DND-41 (cell line): ENCODE data around the gene CERS6.

Experiments used
- EZH2 ChIP-seq: IDR thresholded peaks from 3 replicates; pipeline ENCODE4 v1.6.1; 2012; ENCODE audit warnings: borderline replicate concordance, low read depth, mild to moderate bottlenecking, moderate library complexity, low read length, inconsistent platforms; ENCODE audit not compliant: severe bottlenecking
- TF ChIP-seq, protein P1 (sequence below): IDR thresholded peaks from 2 replicates; pipeline ENCODE4 v1.5.1; 2012; ENCODE audit warnings: borderline replicate concordance, low read length, moderate library complexity, mild to moderate bottlenecking; ENCODE audit not compliant: poor library complexity, severe bottlenecking; ENCODE audit errors: extremely low read depth

DNA sequence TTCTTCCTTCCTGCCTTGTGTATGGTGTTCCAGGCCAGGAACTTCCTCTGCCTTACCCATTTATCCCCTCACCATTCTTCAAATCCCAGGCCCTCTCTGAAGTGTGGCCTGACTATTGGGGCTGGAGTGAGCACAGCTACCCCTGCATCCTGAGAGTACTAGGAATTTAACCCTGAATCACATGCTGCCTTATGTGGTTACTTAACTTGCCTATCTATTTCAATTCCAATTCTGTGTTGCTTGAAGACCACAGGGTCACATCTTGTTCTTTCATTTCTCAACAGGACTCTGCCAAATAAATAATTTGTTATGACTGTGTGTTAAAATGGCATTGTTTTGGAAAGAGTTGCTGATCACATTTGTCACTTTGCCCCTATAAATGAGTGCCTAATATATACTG lies 108.6 kb downstream of the CERS6 start:
- TF ChIP-seq EZH2 = no peak
- TF ChIP-seq, protein P1, sequence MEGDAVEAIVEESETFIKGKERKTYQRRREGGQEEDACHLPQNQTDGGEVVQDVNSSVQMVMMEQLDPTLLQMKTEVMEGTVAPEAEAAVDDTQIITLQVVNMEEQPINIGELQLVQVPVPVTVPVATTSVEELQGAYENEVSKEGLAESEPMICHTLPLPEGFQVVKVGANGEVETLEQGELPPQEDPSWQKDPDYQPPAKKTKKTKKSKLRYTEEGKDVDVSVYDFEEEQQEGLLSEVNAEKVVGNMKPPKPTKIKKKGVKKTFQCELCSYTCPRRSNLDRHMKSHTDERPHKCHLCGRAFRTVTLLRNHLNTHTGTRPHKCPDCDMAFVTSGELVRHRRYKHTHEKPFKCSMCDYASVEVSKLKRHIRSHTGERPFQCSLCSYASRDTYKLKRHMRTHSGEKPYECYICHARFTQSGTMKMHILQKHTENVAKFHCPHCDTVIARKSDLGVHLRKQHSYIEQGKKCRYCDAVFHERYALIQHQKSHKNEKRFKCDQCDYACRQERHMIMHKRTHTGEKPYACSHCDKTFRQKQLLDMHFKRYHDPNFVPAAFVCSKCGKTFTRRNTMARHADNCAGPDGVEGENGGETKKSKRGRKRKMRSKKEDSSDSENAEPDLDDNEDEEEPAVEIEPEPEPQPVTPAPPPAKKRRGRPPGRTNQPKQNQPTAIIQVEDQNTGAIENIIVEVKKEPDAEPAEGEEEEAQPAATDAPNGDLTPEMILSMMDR = no peak
